ENCODE results near the gene PSMD12. TPM values are rescaled to one million over a fixed set of nuclear protein-coding genes. Genes with fewer than 3 reads are reported as not detected.
"Not testable (repeated sequence)": the region's sequence is repeated elsewhere in the genome, so short reads cannot be mapped to it uniquely, and the experiment has no call there.

PSMD12 gene
- total and polyA plus RNA-seq, 9 of the 15 experiments (the other 6 are each of a cell fraction or from before 2014, with no cell fraction given) = 36.6 to 150 (median 65.5) TPM

DNA sequence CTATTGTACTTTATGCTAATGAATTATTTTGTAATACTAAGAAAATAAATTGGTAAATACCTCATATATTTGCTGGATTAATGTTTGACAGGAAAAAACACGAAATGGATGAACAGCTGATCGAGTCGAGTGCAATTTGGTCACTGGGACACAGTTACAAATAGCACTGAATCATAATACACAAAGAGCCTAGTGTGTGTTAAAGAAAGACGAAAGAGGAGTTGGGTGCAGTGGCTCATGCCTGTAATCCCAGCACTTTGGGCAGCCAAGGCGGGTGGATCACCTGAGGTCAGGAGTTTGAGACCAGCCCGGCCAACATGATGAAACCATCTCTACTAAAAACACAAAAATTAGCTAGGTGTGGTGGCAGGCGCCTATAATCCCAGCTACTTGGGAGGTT is 28.0 kb downstream of the PSMD12 start:
- intact Hi-C loops (cut with micrococcal nuclease); H3K9ac ChIP-seq (ENCODE audit: insufficient read depth in 1 of 2, low read depth in 2 of 2, low read length in 2 of 2); FAIRE-seq; CTCF ChIA-PET (ENCODE audit: low intra/inter-chr PET ratio); in situ Hi-C loops (cut with MboI); H3K9me1 ChIP-seq (ENCODE audit: control insufficient read depth, insufficient read depth, low read length); H3K79me2 ChIP-seq (ENCODE audit: control insufficient read depth, insufficient read depth, low read length); BruUV-seq (replicated peaks); ATAC-seq; DNase-seq (ENCODE audit: extremely low read depth in 1 of 4, low spot score in 3 of 4); H3K27me3 ChIP-seq (ENCODE audit: control insufficient read depth in 2 of 2, insufficient read depth in 2 of 2, low read length in 2 of 2); H3K4me2 ChIP-seq (ENCODE audit: insufficient read depth, low read length); H3K4me3 ChIP-seq; H3K4me1 ChIP-seq (replicated peaks in 1 of 2; ENCODE audit: control insufficient read depth in 2 of 2, insufficient read depth in 2 of 2, low read length in 2 of 2); H3K9me3 ChIP-seq (replicated peaks; ENCODE audit: control insufficient read depth, insufficient read depth, low read depth, low read length); H4K20me1 ChIP-seq (replicated peaks; ENCODE audit: control insufficient read depth, insufficient read depth, low read length); H2AFZ ChIP-seq (ENCODE audit: low read depth, low read length); H3K27ac ChIP-seq (ENCODE audit: extremely low read depth, low read depth, low read length): not testable (repeated sequence)
- TF ChIP-seq DACH1 (IDR thresholded peaks at IDR 0.05; ENCODE audit: partially characterized antibody) = peak; percentile 55
- 92% methylated on average over 7 of the region's 7 CpGs for WGBS (ENCODE audit: insufficient coverage, low coverage, missing lambda C conversion rate)
- POLR2A ChIA-PET = interaction anchor here (0.8 kb wide), 1 partner anchor 19 kb away, joined by 3 read pairs; no protein-coding TSS in a partner anchor
- H3K36me3 ChIP-seq (ENCODE audit: control insufficient read depth, insufficient read depth, low read length) = peaks cover 40% of the 10 kb centered on the region; the same call in 2 of the 3 replicates

GRCh38 chr17:67336859-67337258 is 29.5 kb downstream of the PSMD12 start:
- BruUV-seq (replicated peaks) = no TSS peak
- POLR2A ChIA-PET = interaction anchor here (1.3 kb wide), 1 partner anchor 32 kb away, joined by 3 read pairs; no protein-coding TSS in a partner anchor

More at GRCh38 chr17:67336859-67337258, 29.5 kb downstream of the PSMD12 start:
- 86% methylated on average over 8 of the region's 12 CpGs for WGBS (ENCODE audit: insufficient coverage, low coverage, missing lambda C conversion rate)
- no peak overlapping the region for H3K4me3 ChIP-seq
- FAIRE-seq (no peak), DNase-seq (ENCODE audit: extremely low read depth in 1 of 4, low spot score in 3 of 4) (no peak), ATAC-seq (no peak)
- peaks cover 25% of the 10 kb centered on the region; the same call in 2 of the 3 replicates for H3K36me3 ChIP-seq (ENCODE audit: control insufficient read depth, insufficient read depth, low read length)
- H2AFZ ChIP-seq (ENCODE audit: low read depth, low read length) = no peak overlapping the region
- no peaks in the 10 kb centered on the region; the same call in 1 of the 2 replicates for H3K9me3 ChIP-seq (replicated peaks; ENCODE audit: control insufficient read depth, insufficient read depth, low read depth, low read length)
- H3K4me2 ChIP-seq (ENCODE audit: insufficient read depth, low read length) = no peak overlapping the region
- in situ Hi-C loops (cut with MboI) (no loop called here), intact Hi-C loops (cut with micrococcal nuclease) (no loop called here)
- H3K9ac ChIP-seq (ENCODE audit: insufficient read depth in 1 of 2, low read depth in 2 of 2, low read length in 2 of 2) = no peak overlapping the region
- H3K79me2 ChIP-seq (ENCODE audit: control insufficient read depth, insufficient read depth, low read length) = no peaks in the 10 kb centered on the region
- no peaks in the 10 kb centered on the region for H3K9me1 ChIP-seq (ENCODE audit: control insufficient read depth, insufficient read depth, low read length)
- no peaks in the 10 kb centered on the region for H4K20me1 ChIP-seq (replicated peaks; ENCODE audit: control insufficient read depth, insufficient read depth, low read length)
- H3K27ac ChIP-seq (ENCODE audit: extremely low read depth, low read depth, low read length) = no peak overlapping the region
- no peaks in the 10 kb centered on the region; a peak in 1 of 5 replicates for H3K4me1 ChIP-seq (replicated peaks in 1 of 2; ENCODE audit: control insufficient read depth in 2 of 2, insufficient read depth in 2 of 2, low read length in 2 of 2)
- TF ChIP-seq SUPT5H (IDR thresholded peaks at IDR 0.05) (0 out of 2 replicates have a peak, but pooled peaks have one; percentile 26), MCM7 (IDR thresholded peaks at IDR 0.05) (no peak)
- CTCF ChIA-PET (ENCODE audit: low intra/inter-chr PET ratio) = no interaction called here
- H3K27me3 ChIP-seq (ENCODE audit: control insufficient read depth in 2 of 2, insufficient read depth in 2 of 2, low read length in 2 of 2) = no peaks in the 10 kb centered on the region

Data from K562 (cell line).